ENCODE results near the gene KATNB1.

DNA sequence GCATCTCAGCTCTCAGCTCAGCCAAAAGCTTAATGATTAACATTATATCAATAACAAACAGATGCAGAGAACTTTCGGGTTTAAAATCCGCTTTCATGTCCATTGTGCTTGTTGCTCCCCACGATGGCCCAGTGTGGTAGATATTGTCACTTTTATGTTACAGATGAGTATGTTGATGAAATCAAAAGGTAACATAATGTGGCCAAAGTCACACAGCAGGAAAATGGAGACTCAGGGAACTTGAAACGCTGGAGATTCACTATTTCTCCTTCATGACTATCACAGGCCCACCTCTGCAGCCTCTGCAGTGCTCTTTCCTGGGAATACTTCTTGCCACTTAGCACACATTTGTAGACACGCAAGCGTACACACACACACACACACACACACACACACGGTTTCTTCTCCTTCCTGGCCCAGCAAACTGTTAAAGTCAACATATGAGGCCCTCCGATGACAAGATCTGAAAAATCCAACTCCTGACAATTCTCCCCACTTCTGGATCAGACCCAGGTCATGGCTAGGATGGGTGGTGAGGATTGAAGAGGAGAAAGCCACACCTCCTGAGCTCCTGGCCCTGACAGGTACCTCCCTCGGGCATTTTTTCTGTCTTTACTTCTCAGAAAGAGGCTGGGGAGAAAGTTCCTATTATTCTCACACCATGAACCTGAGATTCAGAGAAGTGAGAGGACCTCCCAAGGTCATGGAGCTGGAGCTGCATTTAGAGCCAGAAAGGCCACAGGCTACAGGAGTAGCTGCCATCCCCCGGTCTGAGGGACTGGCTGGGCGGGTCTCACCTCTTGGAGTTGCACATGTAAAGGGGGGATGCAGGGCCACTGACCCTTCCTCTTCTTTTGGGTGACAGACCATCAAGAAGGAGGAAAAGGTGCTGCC is 31.3 kb upstream of the KATNB1 start:
- TF ChIP-seq, protein P1, sequence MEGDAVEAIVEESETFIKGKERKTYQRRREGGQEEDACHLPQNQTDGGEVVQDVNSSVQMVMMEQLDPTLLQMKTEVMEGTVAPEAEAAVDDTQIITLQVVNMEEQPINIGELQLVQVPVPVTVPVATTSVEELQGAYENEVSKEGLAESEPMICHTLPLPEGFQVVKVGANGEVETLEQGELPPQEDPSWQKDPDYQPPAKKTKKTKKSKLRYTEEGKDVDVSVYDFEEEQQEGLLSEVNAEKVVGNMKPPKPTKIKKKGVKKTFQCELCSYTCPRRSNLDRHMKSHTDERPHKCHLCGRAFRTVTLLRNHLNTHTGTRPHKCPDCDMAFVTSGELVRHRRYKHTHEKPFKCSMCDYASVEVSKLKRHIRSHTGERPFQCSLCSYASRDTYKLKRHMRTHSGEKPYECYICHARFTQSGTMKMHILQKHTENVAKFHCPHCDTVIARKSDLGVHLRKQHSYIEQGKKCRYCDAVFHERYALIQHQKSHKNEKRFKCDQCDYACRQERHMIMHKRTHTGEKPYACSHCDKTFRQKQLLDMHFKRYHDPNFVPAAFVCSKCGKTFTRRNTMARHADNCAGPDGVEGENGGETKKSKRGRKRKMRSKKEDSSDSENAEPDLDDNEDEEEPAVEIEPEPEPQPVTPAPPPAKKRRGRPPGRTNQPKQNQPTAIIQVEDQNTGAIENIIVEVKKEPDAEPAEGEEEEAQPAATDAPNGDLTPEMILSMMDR (conservative IDR thresholded peaks at IDR 0.05; ENCODE audit: low read depth, low read length) = no peak
- no peak for TF ChIP-seq EZH2phosphoT487 (IDR thresholded peaks at IDR 0.05; ENCODE audit: borderline replicate concordance, low read length)
- no peak for TF ChIP-seq EZH2 (IDR thresholded peaks at IDR 0.05; ENCODE audit: low read length, unreplicated experiment)
